ENCODE data around the gene BTBD16.

DNA sequence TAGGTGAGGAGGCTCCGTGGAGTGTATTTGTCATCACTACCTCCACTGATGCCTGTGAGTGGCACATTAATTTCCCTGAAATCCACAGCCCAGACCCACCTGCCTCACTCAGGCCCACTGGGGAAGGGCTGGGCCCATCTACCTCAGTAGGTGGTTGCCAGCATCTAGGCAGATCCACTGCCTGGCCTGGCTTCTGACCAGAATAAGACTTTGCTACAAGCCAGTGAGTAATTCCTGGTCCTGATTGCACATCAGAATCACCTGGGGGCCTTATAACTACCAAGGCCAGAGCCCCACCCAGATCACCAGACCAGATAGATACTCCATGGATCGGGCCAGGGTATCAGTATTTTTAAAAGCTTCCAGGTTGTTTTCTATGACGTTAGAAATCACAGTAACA is 65.9 kb downstream of the BTBD16 start:
- TF ChIP-seq CTCF (conservative IDR thresholded peaks at IDR 0.05; ENCODE audit: low read depth, low read length), result no peak
- TF ChIP-seq POLR2A (IDR thresholded peaks at IDR 0.05; ENCODE audit: low read depth, low read length), result no peak
- no peak for TF ChIP-seq CHD1 (IDR thresholded peaks at IDR 0.05; ENCODE audit: low read depth, low read length)

Measured in IMR-90 (cell line).